GM10248 (cell line): Measurements from ENCODE around the gene DLL4.

Experiments used
- CTCF ChIA-PET: fragments of 300-600 bp; sonication (Branson Sonifier 250); formaldehyde crosslinking; extraction: SDS; loops from one replicate; lab custom pipeline; 2021; ENCODE audit warnings: antibody characterized with exemption; lab: Yijun Ruan, JAX
- POLR2A ChIA-PET: fragments of 350-650 bp; sonication (Branson Sonifier 250); formaldehyde crosslinking; extraction: SDS; loops from one replicate; lab custom pipeline; 2020; ENCODE audit warnings: antibody characterized with exemption; lab: Yijun Ruan, JAX
- DNase-seq: peaks from one replicate; pipeline ENCODE4 v3.0.0; 2012; ENCODE audit errors: extremely low spot score
- TF ChIP-seq, protein P1 (sequence below): IDR thresholded peaks from 2 replicates; pipeline ENCODE4 v1.5.1; 2012; ENCODE audit warnings: mild to moderate bottlenecking, low read depth; ENCODE audit errors: extremely low read depth, missing control alignments, control extremely low read depth

The DLL4 gene

DNA sequence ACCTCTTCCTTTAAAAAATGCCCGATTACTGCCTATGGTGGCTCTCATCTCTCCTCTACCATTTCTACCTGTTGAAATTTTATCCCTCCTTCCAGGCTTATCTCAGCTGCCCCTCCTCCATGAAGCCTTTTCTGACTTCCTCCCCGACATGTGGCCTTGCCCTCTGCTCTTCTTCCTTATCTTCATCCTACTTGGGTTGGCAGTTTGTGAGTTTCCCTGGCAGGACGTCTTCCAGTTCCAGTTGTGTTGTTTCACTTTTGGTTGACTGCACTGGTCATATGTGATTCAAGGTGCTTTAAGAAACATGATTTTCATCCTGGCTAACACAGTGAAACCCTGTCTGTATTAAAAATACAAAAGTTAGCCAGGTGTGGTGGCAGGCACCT is 4.4 kb downstream of the DLL4 start:
- ChIA-PET POLR2A (no interaction called here), CTCF (interaction anchor here (10.9 to 13.4 kb wide), 2 partner anchors 7 to 27 kb away, joined by 131 to 167 read pairs; no protein-coding TSS in a partner anchor)
- TF ChIP-seq, protein P1, sequence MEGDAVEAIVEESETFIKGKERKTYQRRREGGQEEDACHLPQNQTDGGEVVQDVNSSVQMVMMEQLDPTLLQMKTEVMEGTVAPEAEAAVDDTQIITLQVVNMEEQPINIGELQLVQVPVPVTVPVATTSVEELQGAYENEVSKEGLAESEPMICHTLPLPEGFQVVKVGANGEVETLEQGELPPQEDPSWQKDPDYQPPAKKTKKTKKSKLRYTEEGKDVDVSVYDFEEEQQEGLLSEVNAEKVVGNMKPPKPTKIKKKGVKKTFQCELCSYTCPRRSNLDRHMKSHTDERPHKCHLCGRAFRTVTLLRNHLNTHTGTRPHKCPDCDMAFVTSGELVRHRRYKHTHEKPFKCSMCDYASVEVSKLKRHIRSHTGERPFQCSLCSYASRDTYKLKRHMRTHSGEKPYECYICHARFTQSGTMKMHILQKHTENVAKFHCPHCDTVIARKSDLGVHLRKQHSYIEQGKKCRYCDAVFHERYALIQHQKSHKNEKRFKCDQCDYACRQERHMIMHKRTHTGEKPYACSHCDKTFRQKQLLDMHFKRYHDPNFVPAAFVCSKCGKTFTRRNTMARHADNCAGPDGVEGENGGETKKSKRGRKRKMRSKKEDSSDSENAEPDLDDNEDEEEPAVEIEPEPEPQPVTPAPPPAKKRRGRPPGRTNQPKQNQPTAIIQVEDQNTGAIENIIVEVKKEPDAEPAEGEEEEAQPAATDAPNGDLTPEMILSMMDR = no peak
- DNase-seq = no peak

DNA sequence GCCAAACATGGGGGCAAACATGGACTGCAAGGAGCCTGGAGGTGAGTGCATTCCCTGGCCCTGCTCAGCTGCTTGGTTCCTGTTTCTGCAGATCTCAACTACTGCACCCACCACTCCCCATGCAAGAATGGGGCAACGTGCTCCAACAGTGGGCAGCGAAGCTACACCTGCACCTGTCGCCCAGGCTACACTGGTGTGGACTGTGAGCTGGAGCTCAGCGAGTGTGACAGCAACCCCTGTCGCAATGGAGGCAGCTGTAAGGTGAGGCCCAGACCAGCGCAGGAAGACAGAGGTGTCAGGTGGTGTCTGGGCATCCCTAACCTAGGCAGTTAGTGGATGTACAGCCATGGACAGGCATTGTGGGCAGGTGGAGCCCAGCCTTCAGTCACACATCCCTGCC is 5.3 kb downstream of the DLL4 start:
- CTCF ChIA-PET = interaction anchor here (10.9 kb wide), 1 partner anchor 28 kb away, joined by 131 read pairs; no protein-coding TSS in a partner anchor
- TF ChIP-seq, protein P1 = no peak
- no peak for DNase-seq
- POLR2A ChIA-PET = no interaction called here

DNA sequence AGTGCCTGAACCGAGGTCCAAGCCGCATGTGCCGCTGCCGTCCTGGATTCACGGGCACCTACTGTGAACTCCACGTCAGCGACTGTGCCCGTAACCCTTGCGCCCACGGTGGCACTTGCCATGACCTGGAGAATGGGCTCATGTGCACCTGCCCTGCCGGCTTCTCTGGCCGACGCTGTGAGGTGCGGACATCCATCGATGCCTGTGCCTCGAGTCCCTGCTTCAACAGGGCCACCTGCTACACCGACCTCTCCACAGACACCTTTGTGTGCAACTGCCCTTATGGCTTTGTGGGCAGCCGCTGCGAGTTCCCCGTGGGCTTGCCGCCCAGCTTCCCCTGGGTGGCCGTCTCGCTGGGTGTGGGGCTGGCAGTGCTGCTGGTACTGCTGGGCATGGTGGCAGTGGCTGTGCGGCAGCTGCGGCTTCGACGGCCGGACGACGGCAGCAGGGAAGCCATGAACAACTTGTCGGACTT is 7.1 kb downstream of the DLL4 start:
- CTCF ChIA-PET = interaction anchor here (0.7 to 10.9 kb wide), 3 partner anchors 13 to 30 kb away, joined by 3 to 131 read pairs (median 3); no protein-coding TSS in a partner anchor
- TF ChIP-seq, protein P1 = no peak
- no peak for DNase-seq
- POLR2A ChIA-PET = no interaction called here

DNA sequence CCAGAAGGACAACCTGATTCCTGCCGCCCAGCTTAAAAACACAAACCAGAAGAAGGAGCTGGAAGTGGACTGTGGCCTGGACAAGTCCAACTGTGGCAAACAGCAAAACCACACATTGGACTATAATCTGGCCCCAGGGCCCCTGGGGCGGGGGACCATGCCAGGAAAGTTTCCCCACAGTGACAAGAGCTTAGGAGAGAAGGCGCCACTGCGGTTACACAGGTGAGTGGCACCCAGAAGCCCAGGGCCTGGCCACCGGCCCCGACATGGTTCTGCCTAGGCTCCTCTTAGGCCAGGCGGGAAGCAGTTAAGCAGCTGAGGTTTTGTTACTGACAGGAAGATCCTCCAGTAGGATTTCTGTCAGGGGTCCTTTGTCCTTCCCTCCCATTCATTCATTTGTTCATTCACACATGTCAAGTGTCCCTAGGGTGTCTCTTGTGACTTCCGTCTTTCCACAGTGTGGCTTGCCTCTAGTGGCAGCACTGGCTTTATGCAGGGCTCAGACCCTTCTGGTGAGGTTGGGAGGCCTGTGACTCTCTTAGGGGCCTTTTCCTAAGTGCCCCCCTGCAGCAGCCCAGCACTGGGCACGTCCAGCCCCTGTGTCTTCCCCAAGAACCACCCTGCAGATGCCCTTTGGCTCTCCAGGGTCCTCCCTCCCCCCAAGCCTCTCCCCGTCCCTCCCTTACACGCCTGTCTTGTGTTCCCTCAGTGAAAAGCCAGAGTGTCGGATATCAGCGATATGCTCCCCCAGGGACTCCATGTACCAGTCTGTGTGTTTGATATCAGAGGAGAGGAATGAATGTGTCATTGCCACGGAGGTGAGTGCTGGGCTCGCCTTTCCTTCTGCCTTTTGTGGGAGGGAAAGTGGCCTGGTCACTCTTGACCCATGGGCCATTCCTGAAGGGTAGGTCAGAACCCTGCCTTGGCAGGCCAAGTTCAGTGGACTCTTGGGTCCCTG is 7.8 kb downstream of the DLL4 start:
- ChIA-PET CTCF (interaction anchor here (0.7 to 10.9 kb wide), 4 partner anchors 14 to 249 kb away, joined by 3 to 131 read pairs (median 3); no protein-coding TSS in a partner anchor), POLR2A (no interaction called here)
- TF ChIP-seq, protein P1 = no peak

DNA sequence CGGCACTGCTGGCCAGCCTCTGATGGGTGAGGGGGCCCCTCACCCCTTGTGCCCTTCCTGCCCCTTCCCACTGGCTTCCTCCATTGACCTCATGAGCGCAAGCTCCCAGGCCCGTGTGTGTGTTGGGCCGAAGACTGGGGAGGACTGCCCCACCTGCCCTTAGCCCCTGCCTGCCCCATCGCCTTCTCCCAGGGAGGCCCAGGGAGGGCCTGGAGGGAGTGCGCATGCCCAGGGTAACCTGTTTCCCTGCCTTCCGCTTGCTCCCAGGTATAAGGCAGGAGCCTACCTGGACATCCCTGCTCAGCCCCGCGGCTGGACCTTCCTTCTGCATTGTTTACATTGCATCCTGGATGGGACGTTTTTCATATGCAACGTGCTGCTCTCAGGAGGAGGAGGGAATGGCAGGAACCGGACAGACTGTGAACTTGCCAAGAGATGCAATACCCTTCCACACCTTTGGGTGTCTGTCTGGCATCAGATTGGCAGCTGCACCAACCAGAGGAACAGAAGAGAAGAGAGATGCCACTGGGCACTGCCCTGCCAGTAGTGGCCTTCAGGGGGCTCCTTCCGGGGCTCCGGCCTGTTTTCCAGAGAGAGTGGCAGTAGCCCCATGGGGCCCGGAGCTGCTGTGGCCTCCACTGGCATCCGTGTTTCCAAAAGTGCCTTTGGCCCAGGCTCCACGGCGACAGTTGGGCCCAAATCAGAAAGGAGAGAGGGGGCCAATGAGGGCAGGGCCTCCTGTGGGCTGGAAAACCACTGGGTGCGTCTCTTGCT is 8.8 kb downstream of the DLL4 start:
- POLR2A ChIA-PET = no interaction called here
- TF ChIP-seq, protein P1 = no peak
- no peak for DNase-seq
- CTCF ChIA-PET = interaction anchor here (1.4 to 10.9 kb wide), 3 partner anchors 11 to 248 kb away, joined by 3 to 167 read pairs (median 131); partner anchors contain the start of gene DLL4

More for the DNA sequence above, 7.8 kb downstream of the DLL4 start:
- no peak for DNase-seq

DNA sequence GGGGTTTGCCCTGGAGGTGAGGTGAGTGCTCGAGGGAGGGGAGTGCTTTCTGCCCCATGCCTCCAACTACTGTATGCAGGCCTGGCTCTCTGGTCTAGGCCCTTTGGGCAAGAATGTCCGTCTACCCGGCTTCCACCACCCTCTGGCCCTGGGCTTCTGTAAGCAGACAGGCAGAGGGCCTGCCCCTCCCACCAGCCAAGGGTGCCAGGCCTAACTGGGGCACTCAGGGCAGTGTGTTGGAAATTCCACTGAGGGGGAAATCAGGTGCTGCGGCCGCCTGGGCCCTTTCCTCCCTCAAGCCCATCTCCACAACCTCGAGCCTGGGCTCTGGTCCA is 9.4 kb downstream of the DLL4 start:
- TF ChIP-seq, protein P1 = no peak
- ChIA-PET CTCF (interaction anchor here (5.2 to 5.4 kb wide), 2 partner anchors 12 to 32 kb away, joined by 73 to 167 read pairs; partner anchors contain the start of gene DLL4), POLR2A (no interaction called here)
- DNase-seq = no peak
